Measurements from ENCODE around the gene RPRML. TPM values are rescaled to one million over a fixed set of nuclear protein-coding genes. Genes with fewer than 3 reads are reported as not detected.

Gene RPRML
- total and polyA plus RNA-seq, 2 donors (not counting 1 experiment from before 2014, with no cell fraction given) = 0.89 TPM; not detected in 1

- ChIA-PET POLR2A (interaction anchor here (1.2 kb wide), 1 partner anchor 328 kb away, joined by 3 read pairs; no protein-coding TSS in a partner anchor), CTCF (interaction anchor here (1.1 kb wide), 1 partner anchor 55 kb away, joined by 5 read pairs; no protein-coding TSS in a partner anchor)
- Histone ChIP-seq H3K9ac (ENCODE audit: low read length) (no peak overlapping the region), H3K9me3 (ENCODE audit: control extremely low read depth in 1 of 3, control insufficient read depth in 2 of 3, insufficient read depth in 1 of 3, low read length in 2 of 3) (no peaks in the 10 kb centered on the region), H3K79me2 (ENCODE audit: control insufficient read depth, insufficient read depth, low read length) (no peaks in the 10 kb centered on the region), H3K36me3 (replicated peaks in 1 of 2; ENCODE audit: control extremely low read depth in 1 of 2, control insufficient read depth in 1 of 2, extremely low read depth in 1 of 2, insufficient read depth in 2 of 2, low read length in 1 of 2) (no peaks in the 10 kb centered on the region), H3K27ac (ENCODE audit: low read length in 2 of 2) (no peak overlapping the region), H3K4me2 (replicated peaks; ENCODE audit: low read depth, low read length, poor library complexity, severe bottlenecking) (no peak overlapping the region), H3K4me1 (ENCODE audit: control insufficient read depth in 2 of 2, insufficient read depth in 2 of 2, low read length in 2 of 2) (peaks cover 23 to 40% of the 10 kb centered on the region in 2 donors), H4K20me1 (ENCODE audit: control insufficient read depth, insufficient read depth, low read length, poor library complexity, severe bottlenecking) (no peaks in the 10 kb centered on the region), H3K27me3 (replicated peaks in 1 of 4; ENCODE audit: control extremely low read depth in 1 of 4, control insufficient read depth in 3 of 4, insufficient read depth in 4 of 4, low read length in 3 of 4) (no peaks in the 10 kb centered on the region), H2AFZ (ENCODE audit: insufficient read depth, low read depth, low read length, poor library complexity, severe bottlenecking) (no peak overlapping the region), H3K4me3 (ENCODE audit: control extremely low read depth in 1 of 5, extremely low read depth in 1 of 5, insufficient read depth in 1 of 5, low read depth in 2 of 5, low read length in 4 of 5) (no peak overlapping the region)
- intact Hi-C loops (cut with micrococcal nuclease) = no loop called here
- ATAC-seq (ENCODE audit: low read depth) (no peak), DNase-seq (no peak)
- Mint-ChIP-seq H3K27me3 (no peaks in the 10 kb centered on the region), H3K27ac (no peak overlapping the region), H3K4me3 (no peak overlapping the region), H3K9me3 (ENCODE audit: insufficient read depth) (no peaks in the 10 kb centered on the region), H3K4me1 (peaks cover 34% of the 10 kb centered on the region)
- 76% methylated on average over 4 of the region's 4 CpGs for WGBS (ENCODE audit: insufficient coverage)
- TF ChIP-seq CTCF (IDR thresholded peaks at IDR 0.05) (no peak), EZH2 (IDR thresholded peaks at IDR 0.05; ENCODE audit: borderline replicate concordance, insufficient read depth, low read depth, low read length, poor library complexity, severe bottlenecking) (no peak)
Measured at GRCh38 chr17:46995841-46996571, 17.0 kb upstream of the RPRML start.

DNA sequence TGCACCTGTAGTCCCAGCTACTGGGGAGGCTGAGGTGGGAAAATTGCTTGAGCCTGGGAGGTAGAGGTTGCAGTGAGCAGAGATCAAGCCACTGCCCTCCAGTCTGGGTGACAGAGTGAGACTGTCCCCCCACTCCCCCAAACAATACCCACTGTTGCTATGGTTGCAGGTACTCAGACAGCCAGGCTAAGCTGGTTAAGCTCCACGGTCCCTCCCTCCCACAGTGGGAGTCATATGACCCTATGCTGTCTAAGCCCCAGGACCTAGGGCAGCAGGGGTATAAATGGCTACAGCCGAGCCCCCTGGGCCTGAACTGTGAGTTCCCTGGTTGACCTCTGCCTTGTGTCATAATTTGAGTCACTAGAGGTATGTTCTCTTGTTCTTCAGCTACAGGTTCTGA is 15.9 kb upstream of the RPRML start:
- Mint-ChIP-seq H3K4me1 (peaks cover 39% of the 10 kb centered on the region), H3K9me3 (ENCODE audit: insufficient read depth) (no peaks in the 10 kb centered on the region), H3K27me3 (no peaks in the 10 kb centered on the region), H3K27ac (no peak overlapping the region), H3K4me3 (no peak overlapping the region)
- H3K4me1 ChIP-seq (ENCODE audit: control insufficient read depth in 2 of 2, insufficient read depth in 2 of 2, low read length in 2 of 2) = peaks cover 30 to 43% of the 10 kb centered on the region in 2 donors
- H3K27me3 ChIP-seq (replicated peaks in 1 of 4; ENCODE audit: control extremely low read depth in 1 of 4, control insufficient read depth in 3 of 4, insufficient read depth in 4 of 4, low read length in 3 of 4) = no peaks in the 10 kb centered on the region
- no peak overlapping the region for H3K4me2 ChIP-seq (replicated peaks; ENCODE audit: low read depth, low read length, poor library complexity, severe bottlenecking)
- TF ChIP-seq CTCF (IDR thresholded peaks at IDR 0.05) (no peak), EZH2 (IDR thresholded peaks at IDR 0.05; ENCODE audit: borderline replicate concordance, insufficient read depth, low read depth, low read length, poor library complexity, severe bottlenecking) (no peak)
- DNase-seq = no peak
- H3K27ac ChIP-seq (ENCODE audit: low read length in 2 of 2) = no peak overlapping the region
- intact Hi-C loops (cut with micrococcal nuclease) = no loop called here
- no peak overlapping the region for H3K9ac ChIP-seq (ENCODE audit: low read length)
- H2AFZ ChIP-seq (ENCODE audit: insufficient read depth, low read depth, low read length, poor library complexity, severe bottlenecking) = no peak overlapping the region
- ChIA-PET CTCF (interaction anchor here (0.8 to 1.1 kb wide), 2 partner anchors 52 to 54 kb away, joined by 3 to 5 read pairs; no protein-coding TSS in a partner anchor), POLR2A (interaction anchor here (1.2 kb wide), 1 partner anchor 329 kb away, joined by 3 read pairs; no protein-coding TSS in a partner anchor)
- no peak for ATAC-seq (ENCODE audit: low read depth)
- WGBS (ENCODE audit: insufficient coverage) = 100% methylated on average over 2 of the region's 2 CpGs
- H3K79me2 ChIP-seq (ENCODE audit: control insufficient read depth, insufficient read depth, low read length) = no peaks in the 10 kb centered on the region
- no peaks in the 10 kb centered on the region for H3K36me3 ChIP-seq (replicated peaks in 1 of 2; ENCODE audit: control extremely low read depth in 1 of 2, control insufficient read depth in 1 of 2, extremely low read depth in 1 of 2, insufficient read depth in 2 of 2, low read length in 1 of 2)
- no peak overlapping the region for H3K4me3 ChIP-seq (ENCODE audit: control extremely low read depth in 1 of 5, extremely low read depth in 1 of 5, insufficient read depth in 1 of 5, low read depth in 2 of 5, low read length in 4 of 5)
- H4K20me1 ChIP-seq (ENCODE audit: control insufficient read depth, insufficient read depth, low read length, poor library complexity, severe bottlenecking) = no peaks in the 10 kb centered on the region
- H3K9me3 ChIP-seq (ENCODE audit: control extremely low read depth in 1 of 3, control insufficient read depth in 2 of 3, insufficient read depth in 1 of 3, low read length in 2 of 3) = no peaks in the 10 kb centered on the region

Data from B cell (primary cell).